K562 (cell line): Measurements from ENCODE around the gene NYAP2. TPM values are rescaled to one million over a fixed set of nuclear protein-coding genes. Genes with fewer than 3 reads are reported as not detected.
A peak's percentile ranks its signal among the peaks of the same experiment; 100 is the strongest.

ENCODE experiments used
- ATAC-seq: fragments of 200-7000 bp; cut with Tn5 transposase; 3 replicates; pipeline ENCODE4 v1.9.1; 2020; ENCODE audit warnings: moderate library complexity
- BruUV-seq: library from RNA; stranded (reverse); fragments of 400-500 nt; replicated peaks from 2 replicates; lab custom pipeline; 2021; lab: Mats Ljungman, UMichigan
- CTCF ChIA-PET: fragments of 300-600 bp; formaldehyde crosslinking; extraction: SDS; loops from one replicate; lab custom pipeline; 2021; ENCODE audit warnings: low intra/inter-chr PET ratio; lab: Yijun Ruan, JAX
- POLR2A ChIA-PET: fragments of 300-600, 350-650 bp; sonication (Branson Sonifier 250); formaldehyde crosslinking; extraction: SDS; loops from one replicate; lab custom pipeline; 2021; ENCODE audit warnings: antibody characterized with exemption, inconsistent platforms; lab: Yijun Ruan, JAX
- DNase-seq, 4 experiments: peaks; one replicate each; pipeline versions ENCODE4 v3.0.0 to v3.0.0-alpha.2; 2011 to 2018; ENCODE audit warnings: low spot score in 3 of 4, mixed read lengths in 3 of 4; ENCODE audit errors: extremely low read depth in 1 of 4
- FAIRE-seq: peaks from 2 replicates; lab custom pipeline; 2011; peaks lifted over from hg19 to GRCh38; lab: Jason Lieb, UNC
- H2AFZ ChIP-seq: 2 replicates; pipeline ENCODE4 v1.6.0; 2011; ENCODE audit warnings: low read depth, low read length, control low read depth, inconsistent platforms
- H3K27ac ChIP-seq: fragments of 200-600 bp; 3 replicates; pipeline ENCODE4 v1.8.0; 2011; ENCODE audit warnings: low read depth, mild to moderate bottlenecking, control low read depth, inconsistent platforms, low read length, moderate library complexity, mixed read lengths; ENCODE audit errors: extremely low read depth
- H3K27me3 ChIP-seq, 2 experiments: fragments of 300-600 bp in 1 of 2; 2 replicates in 1 of 2; 3 replicates in 1 of 2; pipeline versions ENCODE4 v1.6.0 to v1.8.0; 2011; ENCODE audit warnings: inconsistent platforms in 2 of 2, low read length in 2 of 2, mild to moderate bottlenecking in 1 of 2, mixed read lengths in 1 of 2, moderate library complexity in 1 of 2; ENCODE audit not compliant: control insufficient read depth in 2 of 2, insufficient read depth in 2 of 2
- H3K36me3 ChIP-seq: fragments of 300-600 bp; 3 replicates; pipeline ENCODE4 v1.8.0; 2011; ENCODE audit warnings: mild to moderate bottlenecking, low read length, inconsistent platforms; ENCODE audit not compliant: control insufficient read depth, insufficient read depth
- H3K4me1 ChIP-seq, 2 experiments: fragments of 200-600 bp in 1 of 2; replicated peaks in 1 of 2; 2 replicates in 1 of 2; 3 replicates in 1 of 2; pipeline versions ENCODE4 v1.5.1 to v1.8.0; 2011; ENCODE audit warnings: inconsistent platforms in 2 of 2, low read length in 2 of 2, mild to moderate bottlenecking in 1 of 2, mixed read lengths in 1 of 2, moderate library complexity in 1 of 2; ENCODE audit not compliant: control insufficient read depth in 2 of 2, insufficient read depth in 2 of 2
- H3K4me2 ChIP-seq: 2 replicates; pipeline ENCODE4 v1.6.1; 2011; ENCODE audit warnings: low read length, control low read depth, inconsistent platforms, mixed read lengths; ENCODE audit not compliant: insufficient read depth
- H3K4me3 ChIP-seq: fragments of 200-600 bp; sonication (generic), shearing (Covaris generic); 2 replicates; pipeline ENCODE4 v1.5.1; 2016; ENCODE audit warnings: control low read depth, inconsistent platforms
- H3K79me2 ChIP-seq: fragments of 200-600 bp; 3 replicates; pipeline ENCODE4 v1.8.0; 2011; ENCODE audit warnings: low read length, inconsistent platforms; ENCODE audit not compliant: control insufficient read depth, insufficient read depth
- H3K9ac ChIP-seq, 2 experiments: 2 replicates each; pipeline versions ENCODE4 v1.6.0 to v1.6.1; 2011; ENCODE audit warnings: low read depth in 2 of 2, low read length in 2 of 2, control low read depth in 1 of 2, inconsistent platforms in 1 of 2, mild to moderate bottlenecking in 1 of 2, mixed read lengths in 1 of 2; ENCODE audit not compliant: insufficient read depth in 1 of 2
- H3K9me1 ChIP-seq: one replicate; pipeline ENCODE4 v1.6.0; 2011; ENCODE audit warnings: inconsistent platforms, mild to moderate bottlenecking, low read length, moderate library complexity; ENCODE audit not compliant: control insufficient read depth, insufficient read depth
- H3K9me3 ChIP-seq: replicated peaks from 2 replicates; pipeline ENCODE4 v1.5.1; 2011; ENCODE audit warnings: low read depth, low read length, inconsistent platforms; ENCODE audit not compliant: control insufficient read depth, insufficient read depth
- H4K20me1 ChIP-seq: replicated peaks from 2 replicates; pipeline ENCODE4 v1.6.1; 2011; ENCODE audit warnings: low read length, inconsistent platforms, mixed read lengths; ENCODE audit not compliant: control insufficient read depth, insufficient read depth
- CEBPG ChIP-seq, 3 experiments: fragments of 200-800 bp in 1 of 3; sonication (Bioruptor generic) in 1 of 3; sonication (generic) in 1 of 3; formaldehyde crosslinking in 1 of 3; IDR thresholded peaks in 2 of 3; conservative IDR thresholded peaks in 1 of 3; 2 replicates each; pipeline versions ENCODE4 v1.6.1 to v1.8.0; 2016 to 2022; ENCODE audit warnings: missing compliant biosample characterization in 2 of 3, missing genetic modification characterization in 2 of 3, mild to moderate bottlenecking in 1 of 3, missing genetic modification reagents in 1 of 3
- KDM5B ChIP-seq: fragments of 200-600 bp; sonication (generic); IDR thresholded peaks from 2 replicates; pipeline ENCODE4 v1.6.1; 2012; ENCODE audit warnings: low read depth, mild to moderate bottlenecking, moderate library complexity, low read length, control low read depth, inconsistent platforms; ENCODE audit not compliant: insufficient replicate concordance
- MTA3 ChIP-seq: fragments of 450-650 bp; formaldehyde crosslinking; IDR thresholded peaks from 2 replicates; pipeline ENCODE4 v1.6.1; 2017; ENCODE audit warnings: mild to moderate bottlenecking, borderline replicate concordance
- PTTG1 ChIP-seq: fragments of 450-650 bp; IDR thresholded peaks from 2 replicates; pipeline ENCODE4 v1.6.1; 2016; ENCODE audit warnings: low read depth, mild to moderate bottlenecking, missing genetic modification characterization, missing compliant biosample characterization
- WGBS: fragments of 100-300 bp; shearing (Covaris generic); methylation state at CpG from one replicate; pipeline ENCODE4 v1.1.6; 2016; ENCODE audit warnings: low coverage, mixed read lengths; ENCODE audit not compliant: insufficient coverage; ENCODE audit errors: missing lambda C conversion rate; 5-methylcytosine and 5-hydroxymethylcytosine counted together
- in situ Hi-C: fragments of 300-500 bp; cut with MboI; formaldehyde crosslinking; loops from 4 replicates; pipeline ENCODE4 v1.15.0; 2018; ENCODE audit warnings: inconsistent platforms, mixed read lengths
- intact Hi-C: fragments of 100-400 bp; cut with micrococcal nuclease; formaldehyde crosslinking; loops from 2 replicates; pipeline ENCODE4 v1.14.2; 2022
- polyA plus RNA-seq, 8 experiments: library from polyadenylated mRNA; depleted of rRNA in 4 of 8; stranded (reverse) in 5 of 8; unstranded in 3 of 8; fragments of >200 nt; fragmentation: Nextera tagmentation in 2 of 8; fragmentation: Illumina TruSeq in 1 of 8; extraction: Ambion mirVana in 2 of 8; extraction: Trizol in 1 of 8; gene quantifications; 2 replicates each; pipeline versions ENCODE4 v1.2.1 to v1.2.3, GENCODE V29; 2011 to 2014; ENCODE audit warnings: inconsistent platforms in 1 of 8, missing spikeins in 1 of 8
- total RNA-seq, 7 experiments: library from RNA; depleted of rRNA in 6 of 7; stranded (reverse); fragments of >200 nt in 6 of 7; fragmentation: Illumina TruSeq in 2 of 7; extraction: Trizol in 2 of 7; gene quantifications; 2 replicates each; pipeline versions ENCODE4 v1.2.1 to v1.2.3, GENCODE V29; 2011 to 2021; ENCODE audit warnings: low replicate concordance in 1 of 7
- TF ChIP-seq, protein P1 (sequence below): fragments of 250-450 bp; sonication (Bioruptor Pico); IDR thresholded peaks from 2 replicates; pipeline ENCODE4 v1.5.0; 2021; ENCODE audit warnings: mild to moderate bottlenecking, moderate library complexity

Gene NYAP2
- total and polyA plus RNA-seq, 9 of the 15 experiments (the other 6 are each of a cell fraction or from before 2014, with no cell fraction given), result 0.03 to 0.04 (median 0.04) TPM; not detected in 3

DNA sequence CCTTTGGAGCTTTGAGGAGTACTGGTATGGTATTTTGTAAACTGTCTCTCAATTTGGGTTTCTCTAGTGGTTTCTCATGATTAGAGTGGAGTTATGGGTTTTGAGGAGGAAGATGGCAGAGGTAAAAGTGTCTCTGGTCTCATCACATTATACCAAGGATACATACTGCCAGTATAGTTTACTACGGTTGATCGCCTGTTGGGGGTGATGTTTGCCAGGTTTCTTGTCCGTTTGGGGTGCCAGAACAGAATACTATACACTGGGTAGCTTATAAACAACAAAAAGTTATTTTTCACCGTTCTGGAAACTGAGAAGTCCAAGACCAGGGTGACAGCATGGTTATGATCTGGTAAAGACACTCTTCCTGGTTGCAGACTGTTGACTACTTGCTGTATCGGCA lies 293.7 kb downstream of the NYAP2 start:
- DNase-seq (no peak), FAIRE-seq (no peak), ATAC-seq (no peak)
- no peaks in the 10 kb centered on the region for H4K20me1 ChIP-seq
- no peak overlapping the region for H3K9ac ChIP-seq
- ChIA-PET POLR2A (no interaction called here), CTCF (no interaction called here)
- no peaks in the 10 kb centered on the region for H3K36me3 ChIP-seq
- no peaks in the 10 kb centered on the region for H3K4me1 ChIP-seq
- no peaks in the 10 kb centered on the region for H3K9me1 ChIP-seq
- H3K4me3 ChIP-seq, result no peak overlapping the region
- in situ Hi-C loops, result no loop called here
- H2AFZ ChIP-seq, result no peak overlapping the region
- H3K27ac ChIP-seq, result no peak overlapping the region
- H3K79me2 ChIP-seq, result no peaks in the 10 kb centered on the region
- no peak for TF ChIP-seq PTTG1 (tag)
- no peak for TF ChIP-seq KDM5B
- TF ChIP-seq MTA3, result no peak
- TF ChIP-seq, all 486 proteins: peak for 0
- WGBS, result 0% methylated on average over 5 of the region's 5 CpGs
- no peaks in the 10 kb centered on the region for H3K9me3 ChIP-seq
- BruUV-seq, result no TSS peak
- intact Hi-C loops, result no loop called here
- no peak overlapping the region for H3K4me2 ChIP-seq
- H3K27me3 ChIP-seq, result no peaks in the 10 kb centered on the region

DNA sequence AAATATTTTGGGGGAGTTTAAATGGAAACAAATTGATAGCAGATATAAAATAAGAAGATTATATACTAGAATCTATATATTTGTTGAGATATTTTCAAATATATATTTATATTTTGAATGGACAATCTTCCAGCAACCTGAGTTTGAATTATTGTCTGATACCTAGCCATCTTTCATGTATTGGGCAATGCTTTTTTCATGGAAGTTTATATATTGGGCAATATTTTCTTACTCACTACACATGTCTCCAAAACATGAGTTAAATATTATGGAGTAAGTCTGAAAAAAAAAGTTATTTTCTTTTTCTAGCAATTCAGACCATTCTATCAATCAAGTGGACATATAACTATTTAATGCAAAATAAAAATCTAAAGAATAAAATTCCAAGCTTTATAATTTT lies 295.2 kb downstream of the NYAP2 start:
- ATAC-seq, result no peak
- intact Hi-C loops, result no loop called here
- Histone ChIP-seq H3K9ac (no peak overlapping the region), H3K4me3 (no peak overlapping the region), H3K27ac (no peak overlapping the region), H3K27me3 (no peaks in the 10 kb centered on the region), H2AFZ (no peak overlapping the region), H3K79me2 (no peaks in the 10 kb centered on the region), H3K36me3 (no peaks in the 10 kb centered on the region), H3K4me1 (no peaks in the 10 kb centered on the region), H3K9me1 (no peaks in the 10 kb centered on the region), H3K9me3 (no peaks in the 10 kb centered on the region), H3K4me2 (no peak overlapping the region), H4K20me1 (no peaks in the 10 kb centered on the region)
- BruUV-seq, result no TSS peak
- in situ Hi-C loops, result no loop called here
- ChIA-PET POLR2A (no interaction called here), CTCF (no interaction called here)
- no peak for FAIRE-seq
- no peak for DNase-seq
- TF ChIP-seq, protein P1, sequence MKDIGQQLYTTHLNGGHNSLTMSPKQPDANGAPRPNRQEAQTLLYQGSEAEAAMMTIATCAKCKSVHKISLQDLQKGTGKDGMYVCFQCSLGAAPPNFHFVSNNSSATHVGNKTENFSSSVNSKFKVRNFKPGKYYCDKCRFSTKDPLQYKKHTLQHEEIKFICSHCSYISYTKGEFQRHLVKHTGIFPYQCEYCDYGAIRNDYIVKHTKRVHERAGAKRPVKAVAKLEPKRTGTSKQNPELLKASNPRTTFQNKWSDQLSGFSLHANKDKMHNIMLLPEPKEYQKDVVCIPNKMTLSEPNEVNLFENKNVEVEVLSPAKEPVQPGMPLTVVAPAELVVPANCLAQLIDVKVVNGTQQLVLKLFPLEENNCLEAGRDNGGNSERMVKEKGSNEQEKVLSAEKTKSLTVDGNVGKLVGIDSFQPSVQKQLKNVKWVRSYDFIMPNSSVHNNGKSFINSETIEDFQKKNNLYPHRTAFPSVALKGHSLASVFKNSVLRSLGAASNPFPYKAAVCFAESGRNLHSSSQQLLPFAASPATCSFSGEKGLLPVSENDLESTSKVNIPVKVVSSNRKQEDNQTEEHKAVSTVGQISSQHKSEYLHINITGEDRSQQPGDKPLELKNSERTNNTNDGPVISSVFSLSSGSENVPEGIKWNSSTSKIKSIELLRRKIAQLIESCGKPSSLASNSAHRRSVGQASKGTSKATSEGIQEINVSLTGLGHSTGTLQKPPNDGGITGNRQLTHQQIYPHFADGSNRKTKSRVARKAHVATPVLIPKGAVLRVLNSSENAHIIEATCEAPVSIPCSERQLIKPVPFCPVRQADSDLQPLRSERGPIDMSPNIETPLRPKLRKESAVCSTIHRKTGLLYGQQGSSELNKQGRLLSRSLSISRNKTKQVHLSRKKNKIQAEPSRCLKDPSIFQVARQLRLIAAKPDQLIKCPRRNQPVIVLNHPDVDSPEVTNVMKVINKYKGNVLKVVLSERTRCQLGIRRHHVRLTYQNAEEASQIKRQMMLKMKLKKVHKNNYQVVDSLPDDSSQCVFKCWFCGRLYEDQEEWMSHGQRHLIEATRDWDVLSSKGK (CRISPR knock-in tag), result no peak
- TF ChIP-seq CEBPG (CRISPR knock-in tag; IDR thresholded peaks at IDR 0.05), result no peak
- 0 out of 4 replicates have a peak, but pooled peaks of 1 of the 2 experiments have one; percentile 28 for TF ChIP-seq CEBPG (tag; conservative IDR thresholded peaks at IDR 0.05 in 1 of 2, IDR thresholded peaks at IDR 0.05 in 1 of 2)
